ENCODE data around the gene CETN3. TPM values are rescaled to one million over a fixed set of nuclear protein-coding genes. Genes with fewer than 3 reads are reported as not detected.
"Not testable (repeated sequence)": the region's sequence is repeated elsewhere in the genome, so short reads cannot be mapped to it uniquely, and the experiment has no call there.

CETN3 gene
- total RNA-seq, 1 experiment from 2014 or later: 54.7 TPM

DNA sequence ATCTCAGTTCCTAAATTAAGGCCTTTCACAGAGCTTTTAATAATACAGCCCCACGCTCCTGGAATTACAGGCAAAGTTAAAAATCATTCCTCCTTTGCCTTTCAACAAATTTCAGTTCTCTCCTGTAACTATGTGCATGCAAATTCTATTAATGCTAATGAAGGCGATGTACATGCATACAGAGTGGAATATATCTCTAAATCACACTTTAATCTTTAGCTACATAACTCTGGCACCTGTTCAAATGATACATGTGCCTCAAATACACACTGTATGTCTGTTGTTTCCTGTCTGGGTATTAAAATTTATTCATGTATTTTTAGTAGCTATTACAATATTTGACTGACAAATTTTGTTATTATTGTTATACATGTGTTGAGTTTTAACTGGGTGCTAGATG lies 30.8 kb downstream of the CETN3 start:
- no peak for DNase-seq
- H3K27me3 ChIP-seq (ENCODE audit: low read length): no peaks in the 10 kb centered on the region
- no peak overlapping the region for H3K4me3 ChIP-seq (ENCODE audit: low read length)
- H3K4me2 ChIP-seq (ENCODE audit: low read depth, low read length, poor library complexity, severe bottlenecking): no peak overlapping the region
- H3K9ac ChIP-seq (ENCODE audit: low read length): no peak overlapping the region
- no peak overlapping the region for H3K27ac ChIP-seq (ENCODE audit: low read length)
- no peaks in the 10 kb centered on the region for H3K79me2 ChIP-seq (ENCODE audit: low read length)
- no peaks in the 10 kb centered on the region for H3K9me3 ChIP-seq (ENCODE audit: low read length)
- H3K9me2 ChIP-seq (replicated peaks; ENCODE audit: insufficient read depth, low read length): no peaks in the 10 kb centered on the region
- no peak overlapping the region for H2AFZ ChIP-seq (ENCODE audit: low read length)
- no peaks in the 10 kb centered on the region for H3K4me1 ChIP-seq (ENCODE audit: low read length)
- no peaks in the 10 kb centered on the region for H3K36me3 ChIP-seq (ENCODE audit: insufficient read depth, low read length)
- no peaks in the 10 kb centered on the region for H4K20me1 ChIP-seq (ENCODE audit: insufficient read depth, low read depth, low read length)

DNA sequence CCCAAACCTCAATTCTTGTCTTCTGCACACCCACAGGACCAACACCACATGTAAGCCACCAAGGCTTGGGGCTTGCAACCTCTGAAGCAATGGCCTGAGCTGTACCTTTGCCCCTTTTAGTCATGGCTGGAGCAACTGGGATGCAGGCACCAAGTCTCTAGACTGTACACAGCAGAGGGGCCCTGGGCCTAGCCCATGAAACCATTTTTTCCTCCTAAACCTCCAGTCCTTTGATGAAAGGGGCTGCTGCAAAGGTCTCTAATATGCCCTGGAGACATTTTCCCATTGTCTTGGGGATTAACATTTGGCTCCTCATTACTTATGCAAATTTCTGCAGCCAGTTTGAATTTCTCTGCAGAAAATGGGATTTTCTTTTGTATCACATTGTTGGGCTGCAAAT lies 38.3 kb downstream of the CETN3 start:
- H4K20me1 ChIP-seq (ENCODE audit: insufficient read depth, low read depth, low read length); H3K9me2 ChIP-seq (replicated peaks; ENCODE audit: insufficient read depth, low read length); DNase-seq; H2AFZ ChIP-seq (ENCODE audit: low read length); H3K4me2 ChIP-seq (ENCODE audit: low read depth, low read length, poor library complexity, severe bottlenecking); H3K9ac ChIP-seq (ENCODE audit: low read length); H3K79me2 ChIP-seq (ENCODE audit: low read length); H3K36me3 ChIP-seq (ENCODE audit: insufficient read depth, low read length); H3K27me3 ChIP-seq (ENCODE audit: low read length); H3K9me3 ChIP-seq (ENCODE audit: low read length); H3K4me3 ChIP-seq (ENCODE audit: low read length); H3K4me1 ChIP-seq (ENCODE audit: low read length); H3K27ac ChIP-seq (ENCODE audit: low read length): not testable (repeated sequence)

DNA sequence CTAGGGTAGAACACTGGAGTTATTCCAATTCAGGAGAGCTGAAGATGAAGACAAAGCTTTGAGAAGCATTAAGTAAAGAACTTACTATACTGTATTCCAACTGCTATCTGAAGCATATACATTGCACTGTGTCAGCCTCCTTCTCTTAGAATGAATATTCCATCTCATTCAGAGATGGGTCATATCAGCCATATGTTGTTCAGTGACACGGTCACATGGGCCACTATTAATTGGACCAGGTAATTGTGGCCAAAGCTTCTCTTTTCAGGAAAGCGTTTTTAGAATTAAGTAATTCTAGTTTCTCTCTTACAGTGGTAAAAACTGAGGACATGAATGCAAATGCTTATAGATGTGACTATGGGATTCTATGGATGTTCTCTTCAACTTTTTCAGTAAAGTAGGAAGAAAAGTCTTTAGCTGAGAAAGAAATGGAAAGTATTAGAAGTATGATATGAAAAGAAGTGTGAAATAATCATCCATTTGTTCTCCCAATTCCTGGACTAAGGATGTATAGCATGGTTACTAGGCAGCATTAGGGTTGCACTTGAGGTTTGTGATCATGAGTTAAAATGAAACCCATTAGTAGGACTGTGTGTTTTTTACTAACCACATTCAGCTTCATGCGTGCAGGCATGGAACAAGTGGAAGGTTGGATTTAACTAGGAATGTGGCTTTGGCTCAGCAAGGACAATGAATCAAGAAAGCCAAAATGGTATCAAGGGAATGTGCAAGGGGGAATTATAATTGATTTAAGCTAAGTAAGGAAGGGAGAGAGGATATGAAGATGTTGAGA lies 40.9 kb downstream of the CETN3 start:
- Histone ChIP-seq H3K27ac (ENCODE audit: low read length) (no peak overlapping the region), H3K9me2 (replicated peaks; ENCODE audit: insufficient read depth, low read length) (no peaks in the 10 kb centered on the region), H3K4me2 (ENCODE audit: low read depth, low read length, poor library complexity, severe bottlenecking) (no peak overlapping the region), H3K36me3 (ENCODE audit: insufficient read depth, low read length) (no peaks in the 10 kb centered on the region), H3K9ac (ENCODE audit: low read length) (no peak overlapping the region), H3K79me2 (ENCODE audit: low read length) (no peaks in the 10 kb centered on the region), H2AFZ (ENCODE audit: low read length) (no peak overlapping the region), H3K9me3 (ENCODE audit: low read length) (no peaks in the 10 kb centered on the region), H3K27me3 (ENCODE audit: low read length) (no peaks in the 10 kb centered on the region), H4K20me1 (ENCODE audit: insufficient read depth, low read depth, low read length) (no peaks in the 10 kb centered on the region), H3K4me3 (ENCODE audit: low read length) (no peak overlapping the region), H3K4me1 (ENCODE audit: low read length) (peaks cover 2% of the 10 kb centered on the region)
- no peak for DNase-seq

DNA sequence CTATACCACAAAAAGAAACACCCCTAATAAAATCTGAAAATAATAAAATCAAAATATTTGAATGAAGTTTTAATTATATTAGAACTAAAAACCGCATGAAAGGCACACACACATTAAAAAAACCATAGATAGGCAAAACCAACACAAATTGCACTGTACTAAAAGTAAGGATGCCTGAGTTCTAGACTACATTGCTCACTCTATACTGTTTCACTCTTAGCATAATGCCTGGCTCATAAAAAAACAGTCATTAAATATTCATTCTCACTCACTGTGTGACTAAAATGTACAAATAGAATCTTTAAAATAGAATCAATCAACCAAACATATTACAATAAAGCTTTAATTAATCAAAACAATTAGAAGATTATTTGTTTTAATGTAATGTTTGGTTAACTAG lies 41.7 kb downstream of the CETN3 start:
- no peak overlapping the region for H3K4me3 ChIP-seq (ENCODE audit: low read length)
- H3K4me1 ChIP-seq (ENCODE audit: low read length): peaks cover 5% of the 10 kb centered on the region
- H3K36me3 ChIP-seq (ENCODE audit: insufficient read depth, low read length): no peaks in the 10 kb centered on the region
- no peaks in the 10 kb centered on the region for H3K79me2 ChIP-seq (ENCODE audit: low read length)
- H4K20me1 ChIP-seq (ENCODE audit: insufficient read depth, low read depth, low read length): no peaks in the 10 kb centered on the region
- no peaks in the 10 kb centered on the region for H3K9me3 ChIP-seq (ENCODE audit: low read length)
- no peak overlapping the region for H2AFZ ChIP-seq (ENCODE audit: low read length)
- no peaks in the 10 kb centered on the region for H3K27me3 ChIP-seq (ENCODE audit: low read length)
- DNase-seq: no peak
- no peak overlapping the region for H3K27ac ChIP-seq (ENCODE audit: low read length)
- no peak overlapping the region for H3K9ac ChIP-seq (ENCODE audit: low read length)
- no peaks in the 10 kb centered on the region for H3K9me2 ChIP-seq (replicated peaks; ENCODE audit: insufficient read depth, low read length)
- H3K4me2 ChIP-seq (ENCODE audit: low read depth, low read length, poor library complexity, severe bottlenecking): no peak overlapping the region

DNA sequence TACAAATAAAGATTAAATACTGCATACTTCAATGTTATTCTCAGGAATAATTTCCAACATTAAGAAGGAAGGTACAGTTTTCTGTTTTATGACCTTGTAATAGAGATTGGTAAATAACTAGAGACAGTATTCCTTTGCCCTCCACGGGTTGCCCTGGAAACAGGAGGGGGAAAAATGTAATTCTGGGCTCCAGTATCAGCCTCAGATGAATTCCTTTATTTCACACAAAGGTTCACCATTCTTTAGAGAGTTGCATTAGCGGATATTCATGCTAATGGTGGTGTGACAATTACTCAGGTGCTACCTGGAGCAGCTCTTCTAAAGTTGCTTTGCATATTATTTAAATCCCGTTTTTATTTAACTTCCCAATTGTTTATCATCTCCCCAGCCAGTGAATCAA lies 42.6 kb downstream of the CETN3 start:
- Histone ChIP-seq H3K4me1 (ENCODE audit: low read length) (peaks cover 5% of the 10 kb centered on the region), H3K4me3 (ENCODE audit: low read length) (no peak overlapping the region), H4K20me1 (ENCODE audit: insufficient read depth, low read depth, low read length) (no peaks in the 10 kb centered on the region), H2AFZ (ENCODE audit: low read length) (no peak overlapping the region), H3K27ac (ENCODE audit: low read length) (no peak overlapping the region), H3K27me3 (ENCODE audit: low read length) (no peaks in the 10 kb centered on the region), H3K9me3 (ENCODE audit: low read length) (no peaks in the 10 kb centered on the region), H3K79me2 (ENCODE audit: low read length) (no peaks in the 10 kb centered on the region), H3K9ac (ENCODE audit: low read length) (no peak overlapping the region), H3K36me3 (ENCODE audit: insufficient read depth, low read length) (no peaks in the 10 kb centered on the region), H3K4me2 (ENCODE audit: low read depth, low read length, poor library complexity, severe bottlenecking) (no peak overlapping the region), H3K9me2 (replicated peaks; ENCODE audit: insufficient read depth, low read length) (no peaks in the 10 kb centered on the region)
- DNase-seq: no peak

DNA sequence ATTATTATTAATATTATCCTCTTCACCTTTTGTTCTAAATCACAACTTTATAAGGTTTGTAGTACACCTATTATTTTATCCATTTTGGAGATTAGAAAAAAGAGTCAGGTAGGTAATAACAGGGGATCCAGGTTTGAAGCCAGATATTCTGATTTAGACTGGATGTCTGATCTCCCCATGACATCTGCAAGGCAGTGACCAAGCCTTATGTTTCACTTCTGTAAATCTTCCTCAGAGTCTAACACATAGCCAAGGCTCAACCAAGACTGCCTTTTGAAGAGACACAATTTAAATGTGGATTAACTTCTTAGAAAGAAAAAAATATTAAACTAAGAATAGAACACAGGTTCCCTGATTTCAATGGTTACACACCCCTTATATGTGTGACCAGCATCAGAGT lies 44.2 kb downstream of the CETN3 start:
- Histone ChIP-seq H3K4me1 (ENCODE audit: low read length) (peaks cover 5% of the 10 kb centered on the region), H3K79me2 (ENCODE audit: low read length) (no peaks in the 10 kb centered on the region), H3K9me2 (replicated peaks; ENCODE audit: insufficient read depth, low read length) (no peaks in the 10 kb centered on the region), H3K4me2 (ENCODE audit: low read depth, low read length, poor library complexity, severe bottlenecking) (no peak overlapping the region), H3K9ac (ENCODE audit: low read length) (no peak overlapping the region), H3K27ac (ENCODE audit: low read length) (no peak overlapping the region), H3K36me3 (ENCODE audit: insufficient read depth, low read length) (no peaks in the 10 kb centered on the region), H2AFZ (ENCODE audit: low read length) (no peak overlapping the region), H3K4me3 (ENCODE audit: low read length) (no peak overlapping the region), H3K9me3 (ENCODE audit: low read length) (no peaks in the 10 kb centered on the region), H4K20me1 (ENCODE audit: insufficient read depth, low read depth, low read length) (no peaks in the 10 kb centered on the region), H3K27me3 (ENCODE audit: low read length) (no peaks in the 10 kb centered on the region)
- DNase-seq: no peak

DNA sequence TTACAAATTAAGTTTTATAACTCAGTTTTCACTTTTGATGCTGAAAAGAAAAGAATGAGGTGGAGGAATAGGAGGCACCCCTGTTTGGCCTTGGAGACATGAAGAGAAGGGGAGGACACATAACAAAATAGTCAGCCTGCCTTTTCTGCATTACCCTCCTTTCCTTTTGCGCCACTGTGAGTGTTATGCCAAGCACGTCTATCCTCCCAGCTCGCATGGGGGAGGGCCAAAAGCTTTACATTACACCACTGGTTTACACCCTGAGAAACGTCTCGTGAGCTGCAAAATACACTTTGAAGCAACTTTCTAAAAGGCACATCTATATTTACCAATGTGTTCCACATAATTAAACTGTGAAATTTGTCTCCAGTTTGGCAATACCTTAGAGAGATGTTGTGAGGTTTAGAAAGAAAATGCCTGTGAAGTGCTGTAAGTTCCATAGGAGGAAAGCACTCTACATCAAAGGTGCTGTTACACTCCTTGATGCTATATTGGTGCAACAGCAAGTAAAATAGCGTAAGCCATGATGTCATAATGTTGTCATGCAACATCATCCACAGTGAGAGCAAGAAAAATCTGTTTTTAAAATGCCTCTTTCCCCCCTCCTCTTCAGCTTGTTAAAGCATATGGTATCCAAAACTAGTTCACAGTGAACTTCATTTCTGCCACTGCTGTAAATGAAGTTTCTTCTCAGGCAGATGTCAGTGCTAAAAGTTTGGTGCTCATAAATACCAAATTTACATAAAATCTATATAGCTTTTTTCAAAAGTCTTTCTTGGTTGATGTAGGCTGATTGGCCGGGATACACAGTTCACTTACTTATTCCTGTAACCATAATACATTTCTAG lies 50.3 kb downstream of the CETN3 start:
- Histone ChIP-seq H3K9ac (ENCODE audit: low read length) (no peak overlapping the region), H3K36me3 (ENCODE audit: insufficient read depth, low read length) (no peaks in the 10 kb centered on the region), H3K79me2 (ENCODE audit: low read length) (no peaks in the 10 kb centered on the region), H3K4me1 (ENCODE audit: low read length) (peaks cover 5% of the 10 kb centered on the region), H3K4me3 (ENCODE audit: low read length) (no peak overlapping the region), H3K4me2 (ENCODE audit: low read depth, low read length, poor library complexity, severe bottlenecking) (no peak overlapping the region), H2AFZ (ENCODE audit: low read length) (no peak overlapping the region), H3K9me2 (replicated peaks; ENCODE audit: insufficient read depth, low read length) (no peaks in the 10 kb centered on the region), H4K20me1 (ENCODE audit: insufficient read depth, low read depth, low read length) (no peaks in the 10 kb centered on the region), H3K27me3 (ENCODE audit: low read length) (no peaks in the 10 kb centered on the region), H3K9me3 (ENCODE audit: low read length) (no peaks in the 10 kb centered on the region), H3K27ac (ENCODE audit: low read length) (no peak overlapping the region)
- no peak for DNase-seq

DNA sequence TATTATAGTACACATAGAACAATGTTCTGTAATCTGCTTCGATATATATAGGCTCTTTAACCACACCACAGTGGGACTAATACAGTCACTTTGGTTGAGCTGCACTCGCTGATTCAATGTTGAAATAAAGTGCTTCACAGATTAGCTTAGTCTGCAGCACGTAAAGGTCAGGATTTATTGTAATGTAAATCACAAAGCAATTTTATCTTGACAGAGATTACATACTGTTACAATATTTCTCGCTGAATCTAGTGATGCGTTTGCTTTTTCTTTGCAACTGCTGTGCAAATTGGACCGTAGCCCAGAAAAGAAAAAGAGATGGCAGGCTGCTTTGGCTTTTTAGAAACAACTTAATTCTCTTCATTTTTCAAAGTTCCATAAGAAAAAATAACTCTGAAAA lies 52.9 kb downstream of the CETN3 start:
- no peaks in the 10 kb centered on the region for H3K79me2 ChIP-seq (ENCODE audit: low read length)
- H3K27ac ChIP-seq (ENCODE audit: low read length): no peak overlapping the region
- H2AFZ ChIP-seq (ENCODE audit: low read length): no peak overlapping the region
- no peaks in the 10 kb centered on the region; the same call in 1 of the 2 replicates for H3K27me3 ChIP-seq (ENCODE audit: low read length)
- H3K9ac ChIP-seq (ENCODE audit: low read length): no peak overlapping the region
- H3K4me3 ChIP-seq (ENCODE audit: low read length): no peak overlapping the region
- H3K4me1 ChIP-seq (ENCODE audit: low read length): no peaks in the 10 kb centered on the region
- H3K9me3 ChIP-seq (ENCODE audit: low read length): no peaks in the 10 kb centered on the region
- no peaks in the 10 kb centered on the region for H3K36me3 ChIP-seq (ENCODE audit: insufficient read depth, low read length)
- H3K9me2 ChIP-seq (replicated peaks; ENCODE audit: insufficient read depth, low read length): no peaks in the 10 kb centered on the region
- H3K4me2 ChIP-seq (ENCODE audit: low read depth, low read length, poor library complexity, severe bottlenecking): no peak overlapping the region
- no peak for DNase-seq
- no peaks in the 10 kb centered on the region for H4K20me1 ChIP-seq (ENCODE audit: insufficient read depth, low read depth, low read length)
